Colonic mucosa (tissue), 4 donors: ENCODE data around the gene NAGA. TPM values are rescaled to one million over a fixed set of nuclear protein-coding genes. Genes with fewer than 3 reads are reported as not detected.
A peak's percentile ranks its signal among the peaks of the same experiment; 100 is the strongest.

Experiments
- DNase-seq: peaks from one replicate; pipeline ENCODE4 v3.0.0-alpha.2; 2020
- H3K27ac ChIP-seq: fragments of 200-600 bp; one replicate; pipeline ENCODE4 v1.8.0; 2021
- H3K27me3 ChIP-seq: fragments of 200-600 bp; one replicate; pipeline ENCODE4 v1.8.0; 2021
- H3K36me3 ChIP-seq: fragments of 200-600 bp; one replicate; pipeline ENCODE4 v1.8.0; 2021
- H3K4me1 ChIP-seq: fragments of 200-600 bp; one replicate; pipeline ENCODE4 v1.8.0; 2021; ENCODE audit warnings: mild to moderate bottlenecking
- H3K4me3 ChIP-seq: fragments of 200-600 bp; one replicate; pipeline ENCODE4 v1.8.0; 2021
- H3K9ac ChIP-seq, 2 donors: one replicate each; pipeline ENCODE4 v1.7.0; 2013; ENCODE audit warnings: control low read depth in 2 of 2, low read depth in 2 of 2, low read length in 2 of 2
- H3K9me3 ChIP-seq: fragments of 200-600 bp; one replicate; pipeline ENCODE4 v1.8.0; 2021
- intact Hi-C: fragments of 100-400 bp; cut with DNase I; formaldehyde crosslinking; loops from one replicate; pipeline ENCODE4 v1.14.1; 2022
- total RNA-seq, 2 donors: library from RNA; stranded (reverse); fragmentation: NEBNext Ultra II Directional in 1 of 2; extraction: Animal tissue kit (Norgen Biotek cat#: 25700) in 1 of 2; gene quantifications; one replicate each; pipeline ENCODE4 v1.2.1, GENCODE V29; 2021
- TF ChIP-seq, protein P1 (sequence below): fragments of 200-600 bp; IDR thresholded peaks from one replicate; pipeline ENCODE4 v1.8.0; 2022; ENCODE audit warnings: antibody characterized with exemption, mild to moderate bottlenecking
- donor health status: healthy.
- donor health status: DM: no; HTN: no; CAD: no.
- donor health status: DM: no; HTN: no; CAD: no.

Gene NAGA
- total RNA-seq, 2 donors from 2014 or later: 28.9 to 36.0 TPM

- no peaks in the 10 kb centered on the region for H3K36me3 ChIP-seq
- intact Hi-C loops: no loop called here
- H3K9ac ChIP-seq: peak overlapping the region in 1 of 2 donors; percentile 99
- peaks cover 7% of the 10 kb centered on the region for H3K4me1 ChIP-seq
- no peaks in the 10 kb centered on the region for H3K27me3 ChIP-seq
- TF ChIP-seq, protein P1, sequence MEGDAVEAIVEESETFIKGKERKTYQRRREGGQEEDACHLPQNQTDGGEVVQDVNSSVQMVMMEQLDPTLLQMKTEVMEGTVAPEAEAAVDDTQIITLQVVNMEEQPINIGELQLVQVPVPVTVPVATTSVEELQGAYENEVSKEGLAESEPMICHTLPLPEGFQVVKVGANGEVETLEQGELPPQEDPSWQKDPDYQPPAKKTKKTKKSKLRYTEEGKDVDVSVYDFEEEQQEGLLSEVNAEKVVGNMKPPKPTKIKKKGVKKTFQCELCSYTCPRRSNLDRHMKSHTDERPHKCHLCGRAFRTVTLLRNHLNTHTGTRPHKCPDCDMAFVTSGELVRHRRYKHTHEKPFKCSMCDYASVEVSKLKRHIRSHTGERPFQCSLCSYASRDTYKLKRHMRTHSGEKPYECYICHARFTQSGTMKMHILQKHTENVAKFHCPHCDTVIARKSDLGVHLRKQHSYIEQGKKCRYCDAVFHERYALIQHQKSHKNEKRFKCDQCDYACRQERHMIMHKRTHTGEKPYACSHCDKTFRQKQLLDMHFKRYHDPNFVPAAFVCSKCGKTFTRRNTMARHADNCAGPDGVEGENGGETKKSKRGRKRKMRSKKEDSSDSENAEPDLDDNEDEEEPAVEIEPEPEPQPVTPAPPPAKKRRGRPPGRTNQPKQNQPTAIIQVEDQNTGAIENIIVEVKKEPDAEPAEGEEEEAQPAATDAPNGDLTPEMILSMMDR: no peak
- DNase-seq: no peak
- peak overlapping the region; percentile 94 for H3K27ac ChIP-seq
- no peaks in the 10 kb centered on the region for H3K9me3 ChIP-seq
- H3K4me3 ChIP-seq: no peak overlapping the region
Observed at GRCh38 chr22:42077486-42078125, 7.0 kb upstream of the NAGA start.

DNA sequence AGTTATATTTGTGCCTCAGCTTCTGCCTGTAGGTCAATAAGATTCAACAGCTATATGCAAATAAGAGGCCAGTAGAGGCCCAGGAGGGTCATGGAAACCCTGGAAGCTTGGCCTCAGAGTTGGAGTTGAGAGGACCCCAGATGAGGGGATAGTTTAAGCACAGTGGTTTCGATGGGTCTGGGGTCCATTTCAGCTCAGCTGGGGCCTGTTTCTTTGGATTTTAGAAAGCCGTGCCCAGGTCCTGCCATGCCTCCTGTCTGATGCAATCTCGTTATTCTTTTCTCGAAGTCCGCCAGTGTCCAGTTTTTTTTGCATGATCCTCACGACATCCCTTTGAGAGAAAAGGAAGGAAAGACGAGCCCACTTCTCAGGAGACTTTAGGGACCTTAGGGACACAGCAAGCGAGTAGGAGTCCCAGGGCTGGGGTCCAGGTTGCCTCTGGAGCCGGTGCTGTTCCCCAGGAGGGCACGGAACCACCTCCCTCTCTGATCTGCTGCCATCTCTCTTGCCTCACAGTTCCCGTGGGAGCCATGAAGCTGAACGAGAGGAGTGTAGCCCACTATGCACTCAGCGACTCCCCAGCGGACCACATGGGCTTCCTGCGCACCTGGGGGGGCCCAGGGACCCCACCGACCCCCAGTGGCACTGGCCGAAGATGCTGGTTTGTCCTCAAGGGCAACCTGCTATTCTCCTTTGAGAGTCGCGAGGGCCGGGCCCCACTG is 6.3 kb upstream of the NAGA start:
- Histone ChIP-seq H3K36me3 (no peaks in the 10 kb centered on the region), H3K27me3 (no peaks in the 10 kb centered on the region), H3K9me3 (no peaks in the 10 kb centered on the region), H3K27ac (no peak overlapping the region), H3K4me3 (no peak overlapping the region), H3K4me1 (peaks cover 7% of the 10 kb centered on the region), H3K9ac (no peak overlapping the region)
- TF ChIP-seq, protein P1: no peak
- intact Hi-C loops: no loop called here
- no peak for DNase-seq

GRCh38 chr22:42074846-42075676 is 4.4 kb upstream of the NAGA start:
- Histone ChIP-seq H3K27ac (peak overlapping the region; percentile 73), H3K4me1 (peaks cover 7% of the 10 kb centered on the region), H3K27me3 (no peaks in the 10 kb centered on the region), H3K4me3 (peak overlapping the region; percentile 63), H3K9me3 (no peaks in the 10 kb centered on the region), H3K9ac (peak overlapping the region; percentile 80 to 91), H3K36me3 (no peaks in the 10 kb centered on the region)
- no peak for DNase-seq
- TF ChIP-seq, protein P1: no peak
- intact Hi-C loops: no loop called here

GRCh38 chr22:42074132-42074811 is 3.7 kb upstream of the NAGA start, which contains the start of gene PHETA2:
PHETA2 (plus strand) TSS chr22:42074248; CDS start chr22:42077294, 3,046 bp downstream.
- Histone ChIP-seq H3K36me3 (no peaks in the 10 kb centered on the region), H3K9ac (peak within 1 kb of the TSS; percentile 80 to 91), H3K27me3 (no peaks in the 10 kb centered on the region), H3K4me3 (peak within 1 kb of the TSS; percentile 63), H3K27ac (peak within 1 kb of the TSS; percentile 73), H3K9me3 (no peaks in the 10 kb centered on the region), H3K4me1 (peaks cover 11% of the 10 kb centered on the region)
- TF ChIP-seq, protein P1: peak; percentile 45
- intact Hi-C loops: no loop called here
- DNase-seq: peak; percentile 65

DNA sequence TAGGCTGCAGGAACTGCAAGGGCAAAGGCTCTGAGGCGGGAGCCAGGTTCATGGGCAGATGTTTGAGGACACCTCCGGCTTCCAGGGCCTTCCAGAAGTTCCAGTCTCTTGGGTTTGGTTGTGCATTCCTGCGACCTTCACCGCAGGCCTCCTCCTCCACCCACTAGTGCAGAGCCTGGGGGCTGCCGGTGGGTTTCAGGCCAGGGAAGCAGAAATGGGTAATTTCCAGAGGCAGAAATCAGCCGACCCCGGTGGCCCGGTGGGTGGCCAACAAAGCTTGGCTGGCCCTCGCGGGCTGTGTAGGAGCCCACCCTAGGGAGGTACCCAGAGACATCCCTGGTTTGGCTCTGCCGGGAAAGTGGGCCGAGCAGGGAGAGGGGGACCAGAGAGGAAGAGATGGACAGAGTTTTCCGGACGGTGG is 3.0 kb upstream of the NAGA start:
- no peaks in the 10 kb centered on the region for H3K36me3 ChIP-seq
- DNase-seq: no peak
- peak overlapping the region; percentile 73 for H3K27ac ChIP-seq
- H3K9me3 ChIP-seq: no peaks in the 10 kb centered on the region
- peak overlapping the region; percentile 80 to 91 for H3K9ac ChIP-seq
- peaks cover 10% of the 10 kb centered on the region for H3K4me1 ChIP-seq
- no peaks in the 10 kb centered on the region for H3K27me3 ChIP-seq
- intact Hi-C loops: no loop called here
- TF ChIP-seq, protein P1: no peak
- H3K4me3 ChIP-seq: peak overlapping the region; percentile 63
